Measurements from ENCODE around the gene CDH4.

DNA sequence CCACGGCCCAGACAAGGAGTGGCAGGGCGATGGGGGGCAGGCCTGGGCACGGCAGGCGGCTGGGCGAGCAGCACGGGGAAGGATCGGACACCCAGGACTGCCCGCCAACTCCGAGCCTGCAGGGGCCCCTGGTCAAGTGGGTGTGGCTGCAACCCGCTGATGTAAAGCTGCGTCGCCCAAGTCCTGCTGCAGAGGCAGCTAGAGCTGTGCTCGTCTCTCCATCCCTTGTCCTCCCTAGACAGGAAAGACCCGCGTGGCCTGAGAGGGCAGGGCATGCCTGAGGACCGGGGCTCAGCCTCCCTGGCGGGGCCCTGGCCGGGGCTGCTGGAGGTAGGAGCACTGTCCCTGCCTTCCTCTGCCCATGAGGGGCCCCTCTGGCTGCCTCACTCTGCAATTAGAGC, 281.2 kb downstream of the CDH4 start:
- no peak for TF ChIP-seq EZH2 (IDR thresholded peaks at IDR 0.05; ENCODE audit: borderline replicate concordance, low read depth, low read length, severe bottlenecking)
- TF ChIP-seq JUN (IDR thresholded peaks at IDR 0.05; ENCODE audit: borderline replicate concordance, insufficient read depth, insufficient read length, low read depth): no peak
- TF ChIP-seq, protein P1, sequence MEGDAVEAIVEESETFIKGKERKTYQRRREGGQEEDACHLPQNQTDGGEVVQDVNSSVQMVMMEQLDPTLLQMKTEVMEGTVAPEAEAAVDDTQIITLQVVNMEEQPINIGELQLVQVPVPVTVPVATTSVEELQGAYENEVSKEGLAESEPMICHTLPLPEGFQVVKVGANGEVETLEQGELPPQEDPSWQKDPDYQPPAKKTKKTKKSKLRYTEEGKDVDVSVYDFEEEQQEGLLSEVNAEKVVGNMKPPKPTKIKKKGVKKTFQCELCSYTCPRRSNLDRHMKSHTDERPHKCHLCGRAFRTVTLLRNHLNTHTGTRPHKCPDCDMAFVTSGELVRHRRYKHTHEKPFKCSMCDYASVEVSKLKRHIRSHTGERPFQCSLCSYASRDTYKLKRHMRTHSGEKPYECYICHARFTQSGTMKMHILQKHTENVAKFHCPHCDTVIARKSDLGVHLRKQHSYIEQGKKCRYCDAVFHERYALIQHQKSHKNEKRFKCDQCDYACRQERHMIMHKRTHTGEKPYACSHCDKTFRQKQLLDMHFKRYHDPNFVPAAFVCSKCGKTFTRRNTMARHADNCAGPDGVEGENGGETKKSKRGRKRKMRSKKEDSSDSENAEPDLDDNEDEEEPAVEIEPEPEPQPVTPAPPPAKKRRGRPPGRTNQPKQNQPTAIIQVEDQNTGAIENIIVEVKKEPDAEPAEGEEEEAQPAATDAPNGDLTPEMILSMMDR (IDR thresholded peaks at IDR 0.05; ENCODE audit: extremely low read depth in 1 of 2, insufficient read depth in 1 of 2, low read depth in 1 of 2, low read length in 2 of 2): no peak
- TF ChIP-seq FOS (IDR thresholded peaks at IDR 0.05; ENCODE audit: borderline replicate concordance, insufficient read depth, low read length): no peak
- no peak for TF ChIP-seq POLR2A (IDR thresholded peaks at IDR 0.05; ENCODE audit: low read depth, low read length)
- TF ChIP-seq MAX (IDR thresholded peaks at IDR 0.05; ENCODE audit: insufficient read depth, insufficient read length): no peak
- TF ChIP-seq POLR2AphosphoS5 (IDR thresholded peaks at IDR 0.05; ENCODE audit: insufficient read depth, low read depth, low read length): no peak

Data from endothelial cell of umbilical vein (primary cell).